Measurements from ENCODE around the gene DCAF7.
A peak's percentile ranks its signal among the peaks of the same experiment; 100 is the strongest.

Gene DCAF7

DNA sequence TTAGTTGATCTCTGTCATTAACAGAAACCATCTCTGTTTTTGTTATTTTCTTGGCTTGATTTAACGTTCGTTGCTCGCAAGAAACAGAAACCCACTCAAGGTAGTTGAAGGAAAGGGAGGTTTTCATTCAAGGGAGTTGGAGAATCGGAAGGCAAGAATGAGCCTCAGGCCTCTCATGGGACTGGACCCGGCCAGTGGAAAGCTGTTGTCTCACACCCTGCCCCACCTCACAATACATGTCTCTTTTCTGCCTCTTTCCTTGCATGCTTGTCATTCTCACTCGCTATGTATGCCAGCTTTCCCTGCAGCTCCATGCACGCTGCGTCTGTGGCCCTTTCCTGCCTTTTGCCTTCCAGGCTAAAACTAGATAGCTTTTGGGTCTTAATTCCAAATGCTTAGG lies 18.3 kb downstream of the DCAF7 start:
- POLR2A ChIA-PET, result no interaction called here
- no peak for TF ChIP-seq CTCF (IDR thresholded peaks at IDR 0.05; ENCODE audit: insufficient read depth, low read length, missing control alignments)
- CTCF ChIA-PET, result interaction anchor here (0.6 to 1.6 kb wide), 4 partner anchors 8 to 597 kb away, joined by 3 to 12 read pairs (median 3); no protein-coding TSS in a partner anchor
- DNase-seq (ENCODE audit: low read depth, low spot score), result no peak
- H3K4me3 ChIP-seq (ENCODE audit: low read depth, low read length), result no peak overlapping the region

GRCh38 chr17:63571632-63572310 lies 21.5 kb downstream of the DCAF7 start:
- no peak for TF ChIP-seq CTCF (IDR thresholded peaks at IDR 0.05; ENCODE audit: insufficient read depth, low read length, missing control alignments)
- ChIA-PET POLR2A (interaction anchor here (0.6 to 0.8 kb wide), 3 partner anchors 22 to 50 kb away, joined by 3 read pairs; partner anchors contain the start of genes DCAF7 and MAP3K3), CTCF (interaction anchor here (1.1 to 6.4 kb wide), 4 partner anchors 11 to 166 kb away, joined by 3 to 42 read pairs (median 4); no protein-coding TSS in a partner anchor)
- DNase-seq (ENCODE audit: low read depth, low spot score), result peak; percentile 31
- H3K4me3 ChIP-seq (ENCODE audit: low read depth, low read length), result no peak overlapping the region

GRCh38 chr17:63573634-63574033 lies 23.4 kb downstream of the DCAF7 start:
- TF ChIP-seq CTCF (IDR thresholded peaks at IDR 0.05; ENCODE audit: insufficient read depth, low read length, missing control alignments), result peak; percentile 19
- no peak overlapping the region for H3K4me3 ChIP-seq (ENCODE audit: low read depth, low read length)
- POLR2A ChIA-PET, result no interaction called here
- no peak for DNase-seq (ENCODE audit: low read depth, low spot score)
- CTCF ChIA-PET, result interaction anchor here (1.5 to 6.4 kb wide), 2 partner anchors 145 to 148 kb away, joined by 4 to 42 read pairs; no protein-coding TSS in a partner anchor

DNA sequence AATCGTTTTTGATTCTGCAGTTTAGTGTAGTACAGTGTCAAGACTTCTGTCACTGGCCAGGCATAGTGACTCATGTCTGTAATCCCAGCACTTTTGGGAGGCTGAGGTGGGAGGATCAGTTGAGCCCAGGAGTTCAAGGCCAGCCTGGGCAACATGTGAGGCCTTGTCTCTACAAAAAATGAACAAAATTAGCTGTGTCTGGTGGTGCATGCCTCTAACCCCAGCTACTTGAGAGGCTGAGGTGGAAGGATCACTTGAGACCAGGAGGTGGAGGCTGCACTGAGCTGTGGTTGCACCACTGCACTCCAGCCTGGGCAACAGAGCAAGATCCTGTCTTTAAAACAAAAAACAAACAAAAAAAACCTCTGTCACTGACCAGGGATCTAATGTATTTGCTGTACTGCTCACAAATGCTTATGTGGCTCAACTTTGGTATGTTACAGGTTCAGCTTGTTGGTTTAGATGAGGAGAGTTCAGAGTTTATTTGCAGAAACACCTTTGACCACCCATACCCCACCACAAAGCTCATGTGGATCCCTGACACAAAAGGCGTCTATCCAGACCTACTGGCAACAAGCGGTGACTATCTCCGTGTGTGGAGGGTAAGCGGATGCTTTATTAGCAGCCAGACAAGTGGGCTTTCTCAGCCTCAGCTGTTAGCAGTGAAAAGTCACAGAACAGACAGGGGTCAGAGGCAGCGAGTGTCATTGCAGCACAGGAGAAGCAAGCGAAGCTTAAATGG lies 27.9 kb downstream of the DCAF7 start:
- ChIA-PET CTCF (interaction anchor here (0.9 to 7.3 kb wide), 3 partner anchors 9 to 171 kb away, joined by 3 to 30 read pairs (median 3); no protein-coding TSS in a partner anchor), POLR2A (no interaction called here)
- no peak for DNase-seq (ENCODE audit: low read depth, low spot score)
- TF ChIP-seq CTCF (IDR thresholded peaks at IDR 0.05; ENCODE audit: insufficient read depth, low read length, missing control alignments), result no peak
- H3K4me3 ChIP-seq (ENCODE audit: low read depth, low read length), result no peak overlapping the region

GRCh38 chr17:63578769-63579111 lies 28.5 kb downstream of the DCAF7 start:
- no peak for DNase-seq (ENCODE audit: low read depth, low spot score)
- no peak overlapping the region for H3K4me3 ChIP-seq (ENCODE audit: low read depth, low read length)
- TF ChIP-seq CTCF (IDR thresholded peaks at IDR 0.05; ENCODE audit: insufficient read depth, low read length, missing control alignments), result no peak
- POLR2A ChIA-PET, result no interaction called here
- CTCF ChIA-PET, result interaction anchor here (0.9 to 7.3 kb wide), 3 partner anchors 10 to 171 kb away, joined by 3 to 30 read pairs (median 3); no protein-coding TSS in a partner anchor

DNA sequence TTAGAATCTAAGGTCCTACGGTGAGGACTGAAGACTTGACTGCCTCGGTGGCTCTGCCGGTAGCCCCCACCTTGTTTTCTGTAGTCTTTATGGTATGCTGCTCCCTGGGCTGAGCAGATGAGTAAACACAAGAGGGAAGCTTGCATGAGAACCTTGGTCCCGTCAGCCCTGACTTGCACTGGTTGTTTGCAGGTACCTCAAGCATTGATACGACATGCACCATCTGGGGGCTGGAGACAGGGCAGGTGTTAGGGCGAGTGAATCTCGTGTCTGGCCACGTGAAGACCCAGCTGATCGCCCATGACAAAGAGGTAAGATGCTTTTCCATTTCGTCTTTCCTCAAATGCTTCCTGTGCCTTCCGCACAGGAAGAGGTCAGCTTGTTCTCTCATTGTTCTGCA lies 29.4 kb downstream of the DCAF7 start:
- ChIA-PET CTCF (interaction anchor here (1.3 to 7.3 kb wide), 3 partner anchors 32 to 172 kb away, joined by 3 to 30 read pairs (median 4); no protein-coding TSS in a partner anchor), POLR2A (no interaction called here)
- no peak for DNase-seq (ENCODE audit: low read depth, low spot score)
- H3K4me3 ChIP-seq (ENCODE audit: low read depth, low read length), result no peak overlapping the region
- TF ChIP-seq CTCF (IDR thresholded peaks at IDR 0.05; ENCODE audit: insufficient read depth, low read length, missing control alignments), result no peak

Measured in AG04449 (cell line).